ENCODE measurements around the gene SLC39A11.
"Not testable (repeated sequence)": the region's sequence is repeated elsewhere in the genome, so short reads cannot be mapped to it uniquely, and the experiment has no call there.

SLC39A11 gene

DNA sequence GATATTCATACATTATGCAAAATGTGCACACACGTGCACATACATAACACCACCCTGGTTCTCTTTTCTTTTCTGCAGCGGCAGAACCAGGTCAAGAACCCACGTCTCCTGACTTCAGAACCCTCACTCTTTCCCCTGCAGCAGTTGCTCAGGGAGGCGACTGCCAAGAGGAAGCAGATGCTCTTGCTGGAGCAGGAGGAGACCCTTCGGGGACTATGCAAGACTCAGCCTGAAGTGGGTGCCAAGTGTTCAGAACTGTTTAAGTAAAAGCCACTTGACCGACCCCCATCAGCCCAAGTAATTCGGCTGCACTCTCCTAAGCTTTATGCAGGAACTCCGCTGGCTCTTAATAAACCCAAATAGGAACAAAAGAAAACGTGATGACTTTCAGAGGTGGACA, 193.8 kb downstream of the SLC39A11 start:
- peak; percentile 99 for DNase-seq

DNA sequence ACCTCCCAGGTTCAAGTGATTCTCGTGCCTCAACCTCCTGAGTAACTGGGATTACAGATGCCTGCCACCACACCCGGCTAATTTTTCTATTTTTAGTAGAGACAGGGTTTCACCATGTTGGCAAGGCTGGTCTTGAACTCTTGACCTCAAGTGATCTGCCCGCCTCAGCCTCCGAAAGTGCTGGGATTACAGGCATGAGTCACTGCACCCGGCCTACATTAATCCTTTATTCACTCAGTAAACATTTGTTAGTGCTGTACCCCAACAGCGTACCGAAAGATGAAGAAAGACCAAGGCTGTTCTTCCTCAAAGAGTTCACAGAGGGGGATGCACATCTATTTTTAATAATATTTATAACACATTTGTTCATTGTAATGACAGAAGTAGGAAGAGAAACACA, 196.2 kb downstream of the SLC39A11 start:
- DNase-seq = not testable (repeated sequence)

DNA sequence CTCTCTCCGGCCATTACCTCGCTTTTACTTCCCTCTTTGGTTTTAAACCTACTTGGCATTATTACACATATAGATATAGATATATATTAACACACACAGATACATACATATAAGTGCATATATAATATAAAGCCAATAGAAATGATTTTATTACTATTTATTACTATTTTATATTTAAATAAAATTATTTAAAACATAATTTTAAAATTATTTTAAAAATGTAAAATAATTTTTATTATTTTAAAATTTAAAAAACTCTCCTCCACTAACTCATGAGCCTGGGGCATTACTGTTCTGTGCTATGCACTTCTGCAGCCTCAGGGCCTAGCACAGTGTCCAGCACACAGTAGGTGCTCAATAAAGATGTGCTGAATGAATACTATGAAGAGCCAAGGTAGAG, 200.9 kb downstream of the SLC39A11 start:
- no peak for DNase-seq

DNA sequence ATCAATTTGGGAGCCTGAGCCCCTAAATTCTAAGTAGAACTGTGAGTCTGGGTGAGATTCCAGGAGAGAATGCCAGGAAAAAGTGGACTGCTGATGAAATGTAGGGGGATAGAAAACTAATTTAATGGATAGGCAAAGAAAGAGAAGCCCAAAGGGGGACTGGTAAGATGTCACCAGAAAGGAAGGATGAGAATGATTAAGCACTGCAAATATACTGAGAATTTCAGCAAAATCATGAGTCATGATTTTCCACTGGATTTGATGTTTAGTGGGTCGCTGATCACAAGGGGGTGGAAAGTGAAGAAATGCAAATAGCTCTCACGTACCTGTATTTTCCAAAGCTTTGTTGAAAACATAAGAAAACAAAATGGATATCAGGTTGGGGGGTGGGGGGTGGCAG, 201.8 kb downstream of the SLC39A11 start:
- DNase-seq = no peak

DNA sequence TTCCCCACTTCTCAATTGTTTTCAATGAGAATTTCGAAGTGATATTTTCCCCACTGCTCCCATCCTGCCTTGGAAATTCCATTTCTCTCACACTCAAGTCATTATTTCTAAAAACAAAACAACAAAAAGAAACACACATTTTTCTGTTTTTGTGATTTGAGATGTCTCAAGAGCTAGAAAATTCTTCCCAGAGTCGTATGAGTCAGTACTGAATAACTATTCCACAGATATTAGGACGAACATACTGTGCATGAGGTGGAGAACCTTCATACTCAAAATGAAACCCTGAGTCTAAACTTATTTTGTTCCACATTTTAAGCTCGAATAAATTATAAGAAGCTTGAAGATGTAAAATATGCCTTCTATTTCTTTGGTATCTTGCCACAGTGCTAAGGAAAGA, 204.6 kb downstream of the SLC39A11 start:
- DNase-seq = no peak

DNA sequence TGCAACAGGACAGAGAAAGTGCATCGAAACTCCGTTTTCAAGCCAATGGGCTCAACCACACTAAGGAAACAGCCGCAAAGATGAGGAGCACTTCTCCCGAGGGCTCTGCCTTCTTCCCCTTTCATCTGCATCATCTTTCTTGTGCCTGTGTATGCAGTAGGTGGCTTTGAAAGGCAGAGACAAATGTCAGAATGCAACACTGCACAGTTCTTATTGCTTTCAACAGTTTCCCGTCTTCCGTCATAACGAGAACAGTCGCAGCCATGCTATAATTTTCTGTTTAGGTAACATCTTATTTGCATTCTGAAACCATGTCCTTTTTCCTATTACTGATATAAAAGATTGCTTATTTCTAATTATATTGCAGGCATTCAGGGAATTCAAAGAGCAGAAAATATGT, 205.2 kb downstream of the SLC39A11 start:
- DNase-seq = no peak

DNA sequence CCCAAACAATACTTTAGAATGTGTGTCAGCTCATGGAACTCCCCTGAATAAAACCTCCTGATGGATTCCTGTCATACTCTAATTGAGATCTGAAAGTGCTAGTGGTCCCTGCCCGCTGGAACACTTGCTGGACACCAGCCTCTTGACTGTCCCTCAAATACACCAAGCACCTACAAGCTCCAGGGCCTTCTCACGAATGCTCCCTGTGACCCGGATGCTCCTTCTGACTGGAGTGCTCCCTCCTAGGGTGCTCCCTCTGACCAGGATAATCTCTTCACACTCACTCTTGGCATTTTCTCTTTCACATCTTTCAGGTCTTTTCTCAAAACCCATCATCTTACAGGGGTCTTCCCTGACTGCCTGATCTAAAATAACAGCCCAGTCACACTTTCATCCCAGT, 205.9 kb downstream of the SLC39A11 start:
- no peak for DNase-seq

DNA sequence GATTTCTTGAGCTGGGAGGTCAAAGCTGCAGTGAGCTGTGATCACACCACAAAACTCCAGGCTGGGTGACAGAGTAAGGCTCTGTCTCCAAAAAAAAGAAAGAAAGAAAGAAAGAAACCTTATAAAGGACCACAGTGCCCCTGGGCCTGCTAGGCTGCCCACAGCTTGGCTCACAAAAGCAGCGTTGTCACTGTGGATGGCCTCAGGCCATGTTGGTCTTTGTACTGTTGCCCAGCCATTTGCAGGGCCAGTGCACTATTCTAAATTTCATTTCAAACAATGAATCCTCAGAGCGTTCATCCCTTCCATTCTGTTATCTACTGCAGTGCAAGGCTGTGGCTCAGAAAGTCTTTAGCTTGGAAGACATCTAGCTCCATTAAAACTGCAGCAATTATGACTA, 208.4 kb downstream of the SLC39A11 start:
- no peak for DNase-seq

DNA sequence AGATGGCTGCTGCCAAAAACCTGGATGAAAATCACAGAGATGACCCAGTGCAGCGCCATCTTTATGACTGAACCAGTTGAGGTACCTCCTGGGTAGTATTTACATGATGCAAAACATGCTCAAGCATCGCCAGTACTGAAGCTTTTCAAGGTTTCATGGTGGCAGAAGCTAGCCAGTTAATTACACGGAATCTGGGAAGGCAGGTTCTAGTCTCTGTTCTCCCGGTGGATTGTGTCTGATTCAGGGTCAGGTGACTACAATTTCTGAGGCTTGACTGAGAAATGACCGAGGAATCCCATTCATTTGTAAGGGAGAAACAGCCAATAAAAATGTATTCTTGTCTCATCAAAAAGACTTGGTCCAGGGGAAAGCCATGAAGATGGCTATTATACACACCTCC, 209.1 kb downstream of the SLC39A11 start:
- no peak for DNase-seq

DNA sequence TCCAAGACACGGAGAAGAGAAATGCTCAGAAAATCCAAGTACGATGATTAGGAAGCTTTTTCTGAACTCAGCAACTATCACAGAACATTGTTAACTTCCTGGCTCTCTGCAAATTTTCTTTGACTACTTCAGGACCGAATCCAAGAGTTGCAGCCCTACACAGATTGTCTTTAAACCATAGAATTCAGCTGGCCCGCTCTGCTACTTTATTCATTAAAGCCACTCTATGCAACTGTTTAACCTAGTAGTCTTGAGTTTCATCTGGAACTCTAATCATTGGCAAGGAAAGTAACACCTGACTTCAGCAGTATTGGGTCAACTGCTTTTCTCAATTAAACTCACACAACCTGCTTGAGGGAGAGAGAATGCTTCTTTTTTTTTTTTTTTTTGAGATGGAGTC, 210.1 kb downstream of the SLC39A11 start:
- DNase-seq = no peak

DNA sequence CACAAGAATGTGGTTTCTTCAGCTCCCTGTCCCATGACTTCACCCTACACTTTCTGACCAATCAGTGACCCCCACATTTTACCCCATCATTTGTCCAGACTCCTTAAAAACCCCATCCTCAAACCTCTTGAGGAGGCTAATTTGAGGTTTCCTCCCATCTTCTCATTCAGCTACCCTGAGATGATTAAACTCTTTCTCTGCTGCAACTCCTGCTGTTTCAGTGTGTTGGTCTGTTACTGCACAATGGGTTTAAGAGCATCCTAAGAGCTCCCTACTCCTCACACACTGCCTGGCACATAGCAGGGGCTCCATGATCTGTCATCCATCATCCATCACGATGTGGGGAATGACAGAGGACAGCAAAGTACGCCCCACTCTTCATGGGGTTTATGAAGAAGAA, 212.6 kb downstream of the SLC39A11 start:
- no peak for DNase-seq

DNA sequence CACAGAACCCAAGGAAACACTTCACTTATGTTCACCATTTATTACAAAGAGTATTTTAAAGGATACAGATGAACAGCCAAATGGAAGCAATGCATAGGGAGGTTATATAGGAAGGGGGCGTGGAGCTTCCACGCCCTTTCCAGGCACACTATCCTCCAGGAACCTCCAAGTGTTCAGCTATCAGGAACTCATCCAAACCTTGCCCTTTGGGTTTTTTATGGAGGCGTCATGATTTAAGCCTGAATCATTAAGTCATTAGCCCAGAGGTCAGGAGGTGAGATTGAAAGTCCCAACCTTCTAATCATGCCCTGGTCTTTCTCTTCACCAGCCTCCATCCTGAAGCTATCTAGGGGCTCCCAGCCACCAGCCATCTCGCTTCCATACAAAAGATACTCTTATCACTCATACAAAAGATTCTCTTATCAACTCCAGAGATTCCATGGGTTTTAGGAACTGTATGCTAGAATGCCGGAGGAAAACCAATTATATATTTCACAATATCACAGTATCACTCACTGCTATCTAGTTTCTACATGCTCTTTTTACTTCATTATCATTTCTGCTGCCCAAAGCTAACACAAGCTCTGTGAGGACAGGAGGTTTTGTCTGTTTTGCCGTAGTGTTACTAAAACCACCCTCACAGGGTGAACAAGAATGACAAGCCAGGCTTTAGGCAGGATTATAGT, 213.4 kb downstream of the SLC39A11 start:
- DNase-seq = no peak

DNA sequence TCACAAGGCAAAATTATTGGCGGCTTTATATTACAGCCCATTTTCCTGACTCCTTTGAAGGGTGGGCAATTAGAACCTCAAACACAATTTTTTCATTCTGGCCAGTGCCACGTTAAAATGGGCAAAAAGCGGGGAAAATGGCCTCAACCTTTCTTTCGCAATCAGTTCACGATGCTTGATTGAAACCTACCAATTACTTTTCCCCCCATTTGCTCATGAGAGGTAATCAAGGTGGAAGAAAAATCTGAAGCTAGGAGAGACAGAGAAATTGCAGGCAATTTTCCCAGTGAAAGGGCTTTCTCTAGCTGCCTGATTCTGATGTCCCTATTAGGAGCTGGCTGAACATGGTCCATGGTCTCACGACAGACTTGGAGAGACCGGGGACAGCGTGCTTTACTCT, 215.1 kb downstream of the SLC39A11 start:
- no peak for DNase-seq

DNA sequence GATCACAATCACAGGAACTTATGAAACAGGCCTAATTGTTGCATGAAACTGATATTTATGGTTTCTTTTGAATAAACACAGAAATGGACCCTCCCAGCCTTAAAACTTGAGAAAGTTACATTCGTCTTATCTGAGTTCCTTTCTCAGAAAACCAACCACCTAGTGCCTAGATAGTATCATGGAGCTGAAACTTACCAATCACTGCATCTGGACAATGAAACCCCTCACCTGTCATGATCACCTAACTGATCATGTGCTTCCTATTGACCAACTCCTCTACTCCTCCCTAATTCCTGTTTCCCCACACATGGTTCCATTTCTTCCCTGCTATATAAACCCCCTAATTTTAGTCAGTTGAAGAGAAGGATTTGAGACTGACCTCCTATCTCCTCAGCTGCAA, 216.1 kb downstream of the SLC39A11 start:
- no peak for DNase-seq

DNA sequence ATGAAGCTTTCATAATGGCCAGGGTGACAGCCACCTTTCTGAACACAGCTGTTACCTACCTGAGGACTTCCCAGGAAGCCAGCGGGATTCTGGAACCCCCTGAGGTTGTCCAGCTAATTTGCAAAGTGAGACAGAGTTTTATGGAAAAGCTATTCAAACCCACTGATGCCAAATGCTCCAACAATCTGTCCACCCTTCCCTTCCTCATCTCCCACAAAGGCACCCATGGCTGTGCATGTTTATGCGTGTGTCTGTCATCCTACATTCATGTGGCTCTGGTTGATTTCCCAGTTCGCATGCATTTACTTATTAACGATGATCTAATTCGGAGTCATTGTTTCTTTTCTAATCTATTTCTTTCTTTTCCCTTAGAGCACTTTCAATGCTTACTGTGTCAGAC, 217.1 kb downstream of the SLC39A11 start:
- DNase-seq = no peak

DNA sequence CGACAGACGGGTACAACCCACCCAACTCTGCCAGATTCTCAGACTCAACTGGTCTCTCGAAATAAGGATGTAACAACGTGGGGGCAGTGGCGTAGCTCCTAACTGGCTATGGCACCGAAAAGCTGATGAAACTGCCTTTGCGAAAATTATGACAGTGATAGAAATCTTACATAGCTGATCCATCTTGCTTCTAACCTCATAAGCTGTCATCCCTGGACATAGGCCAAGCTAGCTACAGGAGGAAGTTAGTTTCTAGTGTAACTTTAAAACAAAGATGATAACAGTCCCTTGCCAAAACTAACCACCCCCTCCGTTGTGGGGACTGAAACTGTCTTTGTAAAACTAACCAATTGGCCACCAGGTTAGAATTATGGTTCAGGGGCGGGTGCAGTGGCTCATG, 220.1 kb downstream of the SLC39A11 start:
- DNase-seq = no peak

DNA sequence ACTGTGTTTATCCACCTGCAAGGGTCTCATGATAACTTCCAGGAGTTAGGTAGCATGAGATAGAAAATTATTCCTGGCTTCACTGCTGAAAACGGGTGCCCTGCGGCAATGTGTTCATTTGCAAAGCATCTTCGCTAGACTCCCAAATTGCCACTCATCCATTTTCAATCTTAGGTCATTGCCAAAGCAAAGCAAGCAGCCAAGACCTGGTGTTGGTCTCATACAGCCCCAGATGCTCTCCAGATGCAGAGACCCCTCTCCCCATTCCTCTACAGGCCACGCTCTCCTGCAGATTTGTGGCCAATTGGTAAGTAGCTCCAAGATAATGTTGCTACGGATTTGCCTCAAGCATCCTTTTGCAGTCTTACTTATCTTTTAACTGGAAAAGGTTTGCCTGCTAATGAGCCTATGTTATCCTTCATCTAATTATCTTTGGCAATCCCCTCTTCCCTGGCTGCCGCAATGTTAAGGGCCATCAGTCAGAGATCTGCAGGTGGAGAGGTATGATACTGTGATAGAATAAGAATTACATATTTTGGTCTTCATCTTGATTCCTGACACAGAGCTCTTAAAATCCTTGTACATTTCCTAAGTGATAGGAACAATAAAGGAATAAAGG, 222.0 kb downstream of the SLC39A11 start:
- DNase-seq = no peak

DNA sequence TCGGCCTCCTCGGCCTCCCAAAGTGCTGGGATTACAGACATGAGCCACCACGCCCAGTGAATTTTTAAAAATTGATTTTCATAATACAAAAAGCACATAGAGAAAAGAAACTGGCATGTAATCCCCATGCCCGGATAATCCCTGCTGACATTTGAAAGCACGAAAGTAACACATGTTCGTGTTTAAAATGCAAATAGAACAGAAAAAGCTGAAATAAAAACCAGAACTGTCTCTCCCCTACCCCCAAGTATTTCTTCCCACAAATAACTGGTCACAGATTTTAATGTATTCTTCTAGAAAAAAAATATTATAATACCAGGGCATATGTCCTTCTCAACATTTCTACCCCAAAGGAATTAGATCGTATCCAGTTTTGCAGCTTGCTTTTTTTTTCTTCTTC, 222.9 kb downstream of the SLC39A11 start:
- DNase-seq = no peak

DNA sequence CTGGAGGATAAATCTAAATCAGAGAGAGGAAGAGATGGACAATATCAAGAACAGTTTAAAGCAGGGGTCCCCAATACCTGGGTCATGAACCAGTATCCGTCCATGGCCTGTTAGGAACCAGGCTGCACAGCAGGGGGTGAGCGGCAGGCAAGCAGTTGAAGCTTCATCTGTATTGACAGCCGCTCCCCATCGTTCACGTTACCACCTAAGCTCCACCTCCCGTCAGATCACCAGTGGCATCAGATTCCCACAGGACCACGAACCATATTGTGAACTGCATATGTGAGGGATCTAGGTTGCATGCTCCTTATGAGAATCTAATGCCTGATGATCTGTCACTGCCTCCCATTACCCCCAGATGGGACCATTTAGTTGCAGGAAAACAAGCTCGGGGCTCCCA, 226.5 kb downstream of the SLC39A11 start:
- no peak for DNase-seq

DNA sequence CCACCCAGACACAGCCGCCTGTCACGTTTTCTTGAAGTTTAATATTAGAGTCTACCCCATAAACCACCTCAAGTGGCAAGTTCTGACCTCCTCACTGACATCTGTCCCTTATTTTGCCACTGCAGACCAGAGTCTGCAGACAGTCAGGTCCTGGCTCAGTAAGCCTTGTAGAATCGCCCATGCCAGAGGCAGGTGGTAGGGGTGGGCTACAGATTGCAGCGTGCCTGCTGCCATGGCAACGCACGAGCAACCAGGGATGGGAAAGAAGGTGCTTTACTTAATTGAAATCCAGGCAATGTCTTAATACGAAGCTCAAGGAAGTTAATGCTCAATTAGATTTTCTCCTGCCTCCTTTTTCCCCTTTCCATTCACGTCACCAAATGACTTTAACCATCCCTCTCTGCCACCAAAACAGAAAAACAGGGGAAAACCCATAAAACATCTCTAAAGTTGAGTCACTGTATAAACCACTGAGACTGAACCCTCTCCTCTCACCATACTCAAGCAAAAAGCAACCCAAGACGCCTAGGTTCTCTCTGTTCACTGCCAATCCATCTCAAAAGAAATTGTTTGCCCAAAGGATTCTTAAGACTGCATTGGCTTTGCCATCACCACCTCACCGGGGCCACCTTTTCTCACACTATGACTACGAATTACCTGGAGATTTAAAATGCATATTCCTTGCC, 228.8 kb downstream of the SLC39A11 start:
- DNase-seq = peak; percentile 94

DNA sequence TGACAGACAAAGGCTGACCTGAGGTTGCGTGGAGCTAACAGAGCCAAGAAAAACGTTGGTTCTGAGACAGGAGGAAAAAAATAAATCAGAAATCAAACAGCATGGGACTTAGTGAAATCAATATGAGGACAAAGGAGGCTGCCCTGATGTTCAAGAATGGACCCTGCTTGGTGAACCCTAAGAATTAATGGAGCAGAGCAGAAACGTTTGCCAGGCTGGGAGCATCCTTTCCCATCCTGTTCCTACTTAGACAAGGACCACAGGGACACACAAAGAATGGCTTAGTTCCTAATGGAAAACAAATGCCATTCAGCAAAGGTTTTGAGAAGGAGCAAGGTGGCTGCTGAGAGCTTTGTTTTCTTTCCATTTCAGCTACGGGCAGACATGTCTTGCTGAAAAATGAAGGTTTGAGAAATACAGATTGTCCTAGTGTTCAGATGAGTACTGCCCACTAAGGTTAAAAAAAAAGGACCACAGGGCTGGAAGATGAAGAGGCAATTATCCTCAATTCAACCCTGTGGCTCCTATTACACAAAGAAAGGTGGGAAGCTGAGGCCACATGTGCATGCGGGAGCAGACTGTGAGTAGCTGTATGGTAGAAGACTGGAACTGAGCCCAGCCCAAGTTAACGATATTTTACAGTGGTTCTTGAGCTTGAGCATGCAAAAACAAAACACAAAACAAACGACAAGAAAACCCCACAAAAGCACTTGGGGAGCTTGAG, 230.1 kb downstream of the SLC39A11 start:
- DNase-seq = peak; percentile 15

DNA sequence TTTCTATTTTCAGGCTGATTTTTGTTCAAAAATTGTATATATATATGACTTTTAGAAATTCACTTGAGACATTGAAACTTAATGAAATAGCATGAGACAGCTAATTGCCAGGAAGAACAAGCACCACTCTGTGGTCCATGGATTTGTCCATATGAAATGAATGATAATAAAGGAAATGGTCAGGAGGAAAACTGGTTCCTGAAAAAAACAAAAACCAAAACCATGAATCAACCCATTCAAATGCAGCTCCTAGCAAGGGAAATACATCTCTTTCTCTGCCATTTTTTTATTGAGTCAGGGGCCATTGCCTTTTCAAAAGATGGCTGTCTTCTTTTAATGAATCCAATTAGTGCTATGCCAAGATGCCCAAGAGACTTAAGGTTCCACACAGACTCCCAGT, 230.7 kb downstream of the SLC39A11 start:
- DNase-seq = no peak

DNA sequence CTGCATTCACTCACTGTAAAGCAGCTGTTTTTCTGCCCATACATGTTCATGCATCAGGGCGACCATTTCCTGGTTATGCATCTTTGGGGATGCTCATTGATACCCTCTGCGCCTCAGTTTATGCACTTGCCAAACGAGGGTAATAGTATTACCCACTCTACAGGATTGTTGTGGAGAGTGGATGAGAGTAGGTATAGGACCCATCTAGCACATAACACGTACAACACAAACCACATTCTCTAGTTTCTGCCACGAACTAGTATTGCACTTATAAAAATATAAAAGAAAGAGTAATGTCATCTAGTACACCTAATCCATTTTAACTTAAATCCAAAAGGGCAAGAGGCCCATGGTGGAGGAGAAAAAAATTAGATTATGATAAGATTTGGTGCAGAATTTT, 231.7 kb downstream of the SLC39A11 start:
- no peak for DNase-seq

All from NCI-H524 treated with DMSO at 0.1 percent for 48 hours (cell line).